Fibroblast of skin of abdomen (primary cell): Measurements from ENCODE around the gene SH3RF3.

Source experiments
- DNase-seq: peaks from one replicate; pipeline ENCODE4 v3.0.0-alpha.2; 2013

Gene SH3RF3

GRCh38 chr2:109203246-109204011 lies 74.4 kb downstream of the SH3RF3 start:
- no peak for DNase-seq

- DNase-seq = no peak
Measured at GRCh38 chr2:109204412-109204811, 75.4 kb downstream of the SH3RF3 start.

- no peak for DNase-seq
Measured at GRCh38 chr2:109205447-109205846, 76.4 kb downstream of the SH3RF3 start.

- no peak for DNase-seq
Measured at GRCh38 chr2:109206569-109207146, 77.7 kb downstream of the SH3RF3 start.

- DNase-seq = no peak
Measured at GRCh38 chr2:109207176-109207575, 78.2 kb downstream of the SH3RF3 start.

- peak; percentile 73 for DNase-seq
Measured at GRCh38 chr2:109208071-109208950, 79.3 kb downstream of the SH3RF3 start.

GRCh38 chr2:109208951-109209335 lies 79.9 kb downstream of the SH3RF3 start:
- no peak for DNase-seq

GRCh38 chr2:109209412-109209811 lies 80.4 kb downstream of the SH3RF3 start:
- peak; percentile 76 for DNase-seq

- no peak for DNase-seq
Measured at GRCh38 chr2:109209941-109210340, 80.9 kb downstream of the SH3RF3 start.

GRCh38 chr2:109210431-109211200 lies 81.6 kb downstream of the SH3RF3 start:
- DNase-seq = no peak

GRCh38 chr2:109211315-109211714 lies 82.3 kb downstream of the SH3RF3 start:
- DNase-seq = no peak

- no peak for DNase-seq
Measured at GRCh38 chr2:109212836-109213563, 84.0 kb downstream of the SH3RF3 start.

- DNase-seq = peak; percentile 60
Measured at GRCh38 chr2:109213646-109214433, 84.8 kb downstream of the SH3RF3 start.

GRCh38 chr2:109214651-109215371 lies 85.8 kb downstream of the SH3RF3 start:
- DNase-seq = no peak

GRCh38 chr2:109215866-109216265 lies 86.9 kb downstream of the SH3RF3 start:
- no peak for DNase-seq

- no peak for DNase-seq
Measured at GRCh38 chr2:109216332-109216731, 87.3 kb downstream of the SH3RF3 start.

- DNase-seq = peak; percentile 74
Measured at GRCh38 chr2:109217362-109218086, 88.5 kb downstream of the SH3RF3 start.

- no peak for DNase-seq
Measured at GRCh38 chr2:109218087-109218791, 89.2 kb downstream of the SH3RF3 start.

- DNase-seq = no peak
Measured at GRCh38 chr2:109218792-109219126, 89.8 kb downstream of the SH3RF3 start.
